ENCODE measurements around the gene C8G.

DNA sequence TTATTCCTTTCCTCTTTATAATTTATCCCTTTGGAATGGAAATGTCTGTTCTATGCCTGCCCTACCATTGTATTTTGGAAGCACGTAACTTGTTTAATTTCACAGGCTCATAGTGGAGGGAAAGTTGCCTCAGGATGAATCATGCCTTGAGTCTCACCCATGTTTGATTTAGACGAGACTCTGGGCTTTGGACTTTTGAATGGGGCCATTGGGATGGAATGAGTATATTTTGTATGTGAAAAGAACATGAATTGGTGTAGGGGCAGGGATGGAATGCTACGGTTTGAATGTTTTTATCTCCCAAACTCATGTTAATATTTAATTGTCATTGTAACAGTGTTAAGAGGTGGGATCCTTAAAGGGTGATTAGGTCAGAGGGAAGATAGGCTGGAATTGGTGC lies 10.8 kb upstream of the C8G start:
- TF ChIP-seq GATA2 (IDR thresholded peaks at IDR 0.05; ENCODE audit: low read depth, low read length) (no peak), GATA3 (IDR thresholded peaks at IDR 0.05; ENCODE audit: low read depth, low read length) (no peak)

Data from SH-SY5Y (cell line).